Skin of body (tissue), 2 donors: ENCODE measurements around the gene CFHR3. TPM values are rescaled to one million over a fixed set of nuclear protein-coding genes. Genes with fewer than 3 reads are reported as not detected.
"Not testable (repeated sequence)": the region's sequence is repeated elsewhere in the genome, so short reads cannot be mapped to it uniquely, and the experiment has no call there.

Experiments
- DNase-seq: peaks from one replicate; lab custom pipeline; 2025; lab: John Stamatoyannopoulos, UW
- total RNA-seq: library from RNA; depleted of rRNA; stranded (reverse); fragments of >200 nt; gene quantifications from one replicate; pipeline ENCODE4 v1.2.3, GENCODE V29; 2014

The CFHR3 gene
- 0.39 TPM for total RNA-seq

DNA sequence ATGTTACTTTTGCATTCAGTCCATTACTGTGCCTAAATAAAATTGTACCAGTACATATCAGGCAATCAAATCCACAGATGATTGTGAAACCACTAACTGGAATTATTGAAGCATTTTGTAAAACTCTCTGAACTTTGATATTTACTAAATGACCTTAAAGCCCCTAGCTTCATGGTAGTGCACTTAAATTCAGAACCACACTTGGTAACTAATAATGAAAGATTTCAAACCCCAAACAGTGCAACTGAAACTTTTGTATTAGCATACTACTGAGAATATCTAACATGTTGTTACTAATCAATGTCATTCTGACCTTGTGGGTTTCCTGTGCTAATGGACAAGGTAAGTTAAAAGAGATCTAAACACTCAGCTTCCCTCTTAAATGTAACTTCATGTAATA is at the start of gene CFHR3:
CFHR3 (plus strand) TSS at position 238 of the 400 bp plus-strand sequence; CDS start at position 285, 47 bp downstream.
- no peak for DNase-seq

DNA sequence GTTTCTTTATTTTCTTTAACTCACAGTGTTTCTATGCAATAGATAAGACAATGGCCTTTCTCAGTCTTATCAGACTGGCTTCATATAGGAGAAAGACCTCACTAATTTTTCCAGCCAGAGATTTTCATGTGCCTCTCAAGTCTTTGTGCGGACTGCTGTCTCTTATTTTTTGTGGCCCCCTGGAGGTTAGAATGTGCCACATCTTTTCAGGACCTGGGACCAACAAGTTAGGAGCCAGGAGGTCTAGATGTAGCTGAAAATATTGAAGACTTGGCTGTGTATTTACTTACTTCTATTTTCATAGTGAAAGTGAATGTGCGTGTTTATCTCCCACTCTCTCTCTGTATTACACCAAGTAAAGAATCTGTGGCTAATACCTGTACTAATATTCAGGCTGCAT is 42.1 kb upstream of the CFHR3 start:
- no peak for DNase-seq

DNA sequence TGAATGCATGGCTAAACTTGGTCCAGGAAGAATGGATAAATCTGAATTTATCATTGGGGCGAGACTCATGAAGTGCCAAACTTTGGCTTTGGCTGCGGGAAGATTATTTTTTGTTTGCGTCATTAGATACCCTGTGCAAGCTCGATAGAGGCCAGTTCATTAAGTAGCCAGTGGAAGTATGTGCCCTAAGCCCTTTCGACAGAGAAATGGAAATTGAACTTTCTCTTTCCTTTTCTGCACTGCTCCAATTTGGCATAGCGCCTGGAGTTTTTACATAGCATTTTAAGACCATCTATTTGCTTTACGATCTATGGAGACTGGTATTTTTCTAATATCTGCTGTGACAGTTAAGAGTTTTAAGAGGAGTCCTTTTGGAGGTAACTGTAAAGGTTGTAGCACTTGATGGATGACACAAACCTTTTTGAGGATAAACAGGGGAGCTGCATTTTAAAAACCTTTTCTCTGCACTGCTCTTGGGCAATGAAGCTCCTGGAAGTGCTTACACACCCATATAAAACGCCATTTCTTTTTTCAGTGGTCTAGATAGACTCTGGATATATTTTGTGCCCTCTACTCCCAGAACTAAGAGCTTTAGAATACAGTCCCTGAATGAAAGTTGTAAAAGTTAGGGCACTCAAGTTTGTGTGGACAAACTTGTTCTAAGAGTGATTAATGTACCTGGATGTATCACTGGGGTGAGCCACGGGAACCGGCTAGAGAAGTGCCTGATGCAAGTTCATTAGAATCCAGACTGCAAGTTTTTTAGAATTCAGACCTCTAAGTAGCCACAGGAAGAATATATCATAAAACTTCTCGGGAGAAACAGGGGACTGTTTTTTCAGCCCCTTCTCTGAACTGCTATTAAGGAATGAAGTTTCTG is 41.3 kb upstream of the CFHR3 start:
- no peak for DNase-seq

DNA sequence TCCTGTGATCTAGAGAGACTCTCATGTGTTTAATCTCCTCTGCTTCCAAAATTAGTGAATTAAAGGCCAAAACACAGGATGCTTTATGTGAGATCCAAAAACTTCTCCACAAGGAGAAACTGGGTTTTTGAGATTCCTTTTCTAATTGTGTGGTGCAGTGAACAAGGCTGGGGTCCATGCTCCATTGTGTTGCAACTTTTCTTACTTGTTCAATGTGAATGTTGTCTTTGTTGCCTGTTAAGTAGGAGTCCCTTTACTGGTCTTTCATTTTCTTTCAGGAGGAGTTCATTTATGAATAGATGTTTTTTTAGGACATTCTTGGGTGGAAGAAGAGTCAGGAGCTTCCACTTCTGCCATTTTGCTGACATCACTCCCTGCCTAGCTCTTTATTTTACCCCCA is 40.6 kb upstream of the CFHR3 start:
- no peak for DNase-seq

DNA sequence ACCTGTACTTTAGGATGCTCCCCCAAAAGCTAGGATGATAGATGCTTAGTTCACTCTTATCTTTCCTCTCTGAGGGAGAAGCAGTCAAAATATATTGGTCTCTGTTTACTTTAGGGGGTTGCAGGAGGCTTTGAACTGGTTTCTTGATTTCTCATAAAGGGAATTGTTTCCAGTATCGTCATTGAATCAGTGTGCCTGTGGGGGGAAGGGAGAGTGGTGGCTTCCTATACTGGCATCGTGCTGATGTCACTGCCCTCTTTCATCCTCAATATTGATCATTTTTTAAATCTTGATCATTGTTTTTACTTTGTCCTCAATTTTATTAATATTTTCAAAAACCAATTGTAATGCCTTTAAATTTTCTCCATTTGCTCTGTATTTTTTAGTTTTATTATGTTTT is 40.2 kb upstream of the CFHR3 start:
- no peak for DNase-seq

DNA sequence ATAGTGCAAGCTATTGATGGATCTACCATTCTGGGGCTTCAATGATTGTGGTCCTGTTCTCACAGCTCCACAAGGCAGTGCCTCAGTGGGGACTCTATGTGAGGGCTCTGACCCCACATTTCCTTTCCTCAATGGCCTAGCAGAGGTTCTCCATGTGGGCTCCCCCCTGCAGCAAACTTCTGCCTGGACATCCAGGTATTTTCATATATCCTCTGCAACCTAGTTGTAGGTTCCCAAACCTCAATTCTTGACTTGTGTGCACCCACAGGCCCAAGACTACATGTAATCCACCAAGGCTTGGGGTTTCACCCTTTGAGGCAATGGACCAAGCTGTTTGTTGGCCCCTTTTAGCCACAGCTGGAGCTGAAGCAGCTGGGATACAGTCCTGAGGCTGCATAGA is 35.9 kb upstream of the CFHR3 start:
- DNase-seq = no peak

DNA sequence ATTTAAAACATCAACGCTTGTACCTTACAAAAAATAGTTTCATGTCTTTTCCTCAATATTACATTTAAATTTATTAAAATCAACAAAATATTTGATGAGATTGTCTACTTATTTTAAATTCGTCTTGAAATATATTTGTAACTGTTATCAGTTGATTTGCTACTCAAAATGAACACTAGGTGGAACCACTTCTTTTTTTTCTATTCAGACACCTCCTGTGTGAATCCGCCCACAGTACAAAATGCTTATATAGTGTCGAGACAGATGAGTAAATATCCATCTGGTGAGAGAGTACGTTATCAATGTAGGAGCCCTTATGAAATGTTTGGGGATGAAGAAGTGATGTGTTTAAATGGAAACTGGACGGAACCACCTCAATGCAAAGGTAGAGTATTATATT is 31.4 kb upstream of the CFHR3 start:
- DNase-seq = not testable (repeated sequence)

DNA sequence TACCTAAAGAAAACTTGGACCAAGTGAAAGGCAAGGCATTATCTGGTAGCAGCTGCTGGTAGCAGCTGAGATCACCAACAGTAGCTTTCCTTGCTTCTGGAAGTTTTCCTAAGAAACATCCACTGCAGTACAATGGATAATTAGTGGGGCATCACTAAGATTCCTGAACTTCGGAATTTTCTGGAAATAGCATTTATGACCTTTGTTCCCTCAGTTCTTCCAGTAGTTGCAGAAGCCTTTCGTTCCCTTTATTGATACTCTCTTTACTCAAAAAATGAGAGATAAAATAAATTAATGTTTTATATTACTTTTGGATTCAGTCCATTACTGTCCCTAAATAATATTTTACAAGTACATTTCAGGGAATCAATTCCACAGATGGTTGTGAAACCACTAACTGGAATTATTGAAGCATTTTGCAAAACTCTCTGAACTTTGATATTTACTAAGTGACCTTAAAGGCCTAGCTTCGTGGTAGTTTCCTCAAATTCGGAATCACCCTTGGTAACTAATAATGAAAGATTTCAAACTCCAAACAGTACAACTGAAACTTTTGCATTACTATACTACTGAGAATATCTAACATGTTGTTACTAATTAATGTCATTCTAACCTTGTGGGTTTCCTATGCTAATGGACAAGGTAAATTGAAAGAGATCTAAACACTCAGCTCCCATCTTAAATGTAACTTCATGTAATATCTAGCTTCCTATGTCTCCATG is 9.5 kb upstream of the CFHR3 start:
- DNase-seq = not testable (repeated sequence)

DNA sequence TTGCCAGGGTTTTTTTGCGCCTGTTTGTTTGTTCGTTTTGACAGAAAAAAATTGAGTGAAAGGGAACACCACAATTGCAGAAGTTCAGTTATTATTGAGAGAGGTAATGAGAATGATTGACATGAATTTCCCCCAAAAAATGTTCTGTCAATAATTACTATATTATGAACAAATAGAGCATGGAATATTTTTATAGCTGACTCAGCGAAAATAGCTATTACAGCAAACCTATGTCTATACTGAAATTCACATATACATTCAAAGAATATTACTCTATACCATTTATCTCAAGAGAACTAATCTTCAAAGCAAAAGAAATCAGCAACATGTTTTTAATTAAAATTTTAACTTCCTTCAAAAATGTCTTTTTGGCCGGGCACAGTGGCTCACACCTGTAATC is 4.8 kb upstream of the CFHR3 start:
- not testable (repeated sequence) for DNase-seq

DNA sequence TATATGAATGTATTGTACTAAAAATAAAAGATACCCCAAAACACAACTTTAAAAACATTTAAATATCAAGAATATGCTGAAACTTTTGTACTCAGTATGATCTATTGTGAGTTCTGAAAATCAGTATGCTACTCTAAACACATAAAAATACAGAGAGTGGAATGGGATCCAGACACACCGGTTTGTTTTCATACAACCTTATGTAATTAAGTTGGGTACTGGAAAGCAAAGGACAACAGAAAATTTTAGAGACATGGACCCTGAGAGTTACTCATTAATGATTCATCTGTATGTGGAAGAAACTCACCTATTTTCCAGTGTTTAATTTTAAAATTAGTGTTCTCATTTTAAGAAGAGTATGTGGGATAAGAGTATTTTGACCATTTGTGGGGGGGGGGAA is 927 bp upstream of the CFHR3 start:
- DNase-seq = no peak

DNA sequence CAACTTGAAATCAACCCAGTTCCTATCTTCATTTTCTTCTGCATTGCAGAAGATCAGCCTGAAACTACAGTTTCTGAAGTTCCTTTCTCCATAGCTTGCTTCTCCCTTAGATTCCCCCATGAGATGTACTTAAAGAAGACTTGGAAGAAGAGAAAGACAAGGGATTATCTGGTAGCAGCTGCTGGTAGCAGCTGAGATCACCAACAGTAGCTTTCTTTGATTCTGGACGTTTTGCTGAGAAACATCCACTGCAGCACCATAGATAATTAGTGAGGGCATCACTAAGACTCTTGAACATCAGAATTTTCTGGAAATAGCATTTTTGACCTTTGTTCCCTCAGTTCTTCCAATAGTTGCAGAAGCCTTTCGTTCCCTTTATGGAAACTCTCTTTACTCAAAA is 465 bp upstream of the CFHR3 start:
- no peak for DNase-seq

DNA sequence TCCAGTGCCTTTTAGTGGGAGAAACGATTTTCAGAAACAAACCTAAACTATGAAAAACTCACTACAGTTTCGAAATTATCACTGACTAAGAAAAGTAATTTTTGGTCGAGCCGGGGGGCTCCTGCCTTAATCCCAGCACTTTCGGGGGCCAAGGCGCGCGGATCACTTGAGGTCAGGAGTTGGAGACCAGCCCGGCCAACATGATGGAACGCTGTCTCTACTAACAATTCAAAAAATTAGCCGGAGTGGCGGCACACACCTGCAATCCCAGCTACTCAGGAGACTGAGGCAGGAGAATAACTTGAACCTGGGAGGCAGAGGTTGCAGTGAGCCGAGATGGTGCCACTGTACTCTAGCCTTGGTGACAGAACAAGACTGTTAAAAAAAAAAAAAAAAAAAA is 3.0 kb downstream of the CFHR3 start:
- DNase-seq = no peak

DNA sequence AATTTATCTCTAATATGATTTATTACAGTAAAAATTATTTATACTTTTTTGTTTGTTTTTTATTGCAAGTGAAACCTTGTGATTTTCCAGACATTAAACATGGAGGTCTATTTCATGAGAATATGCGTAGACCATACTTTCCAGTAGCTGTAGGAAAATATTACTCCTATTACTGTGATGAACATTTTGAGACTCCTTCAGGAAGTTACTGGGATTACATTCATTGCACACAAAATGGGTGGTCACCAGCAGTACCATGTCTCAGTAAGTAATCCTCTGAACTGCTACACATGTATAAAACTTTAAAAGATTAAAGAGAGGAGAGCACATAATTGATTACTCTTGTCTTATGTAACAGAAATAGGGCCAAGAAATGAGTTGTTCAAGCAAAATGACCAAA is 4.5 kb downstream of the CFHR3 start:
- no peak for DNase-seq

DNA sequence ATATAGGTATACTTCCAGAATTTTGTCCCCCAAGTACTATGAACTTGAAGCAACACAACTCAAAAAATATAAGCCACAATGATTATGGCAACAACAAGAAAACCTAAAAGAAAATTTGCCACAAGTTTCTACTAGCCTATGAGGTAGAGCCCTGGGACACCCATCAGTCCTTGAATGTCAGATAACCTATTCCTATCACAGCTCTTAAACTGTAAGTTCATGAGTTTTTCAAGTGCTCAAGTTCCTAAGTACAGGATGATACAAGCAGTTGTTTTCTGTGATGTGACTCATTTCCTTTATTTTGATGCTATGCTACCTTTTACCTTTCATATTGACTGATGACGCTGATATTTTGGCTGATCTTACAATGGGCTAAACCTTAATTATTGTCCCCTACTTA is 16.6 kb downstream of the CFHR3 start:
- not testable (repeated sequence) for DNase-seq

DNA sequence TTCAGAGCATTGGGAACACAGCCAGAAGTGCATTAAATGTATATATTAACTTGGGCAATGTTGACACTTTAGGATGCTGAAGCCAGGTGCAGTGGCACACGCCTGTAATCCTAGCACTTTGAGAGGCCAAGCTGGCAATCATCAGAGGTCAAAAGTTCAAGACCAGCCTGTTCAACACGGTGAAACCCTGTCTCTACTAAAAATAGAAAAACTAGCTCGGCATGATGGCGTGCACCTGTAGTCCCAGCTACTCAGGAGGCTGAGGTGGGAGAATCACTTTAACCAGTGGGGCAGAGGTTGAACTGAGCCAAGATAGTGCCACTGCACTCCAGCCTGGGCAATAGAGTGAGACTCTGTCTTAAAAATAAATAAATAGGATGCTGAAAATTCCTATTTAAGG is 19.5 kb downstream of the CFHR3 start:
- not testable (repeated sequence) for DNase-seq

DNA sequence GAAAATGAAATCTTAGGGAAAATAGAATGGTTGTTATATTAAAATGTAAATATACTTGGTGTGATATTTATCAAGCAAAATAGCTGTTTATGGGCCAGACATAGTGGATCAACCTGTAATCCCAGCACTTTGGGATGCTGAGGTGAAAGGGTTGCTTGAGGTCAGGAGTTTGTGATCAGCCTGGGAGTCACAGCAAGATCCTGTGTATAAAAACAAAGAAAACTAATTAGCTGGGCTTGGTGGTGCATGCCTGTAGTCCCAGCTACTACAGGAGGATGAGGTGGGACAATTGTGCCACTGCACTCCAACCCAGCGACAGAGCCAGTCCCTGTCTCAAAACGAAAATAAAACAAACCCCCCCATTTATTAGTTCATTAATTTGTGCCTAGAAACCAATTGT is 23.3 kb downstream of the CFHR3 start:
- no peak for DNase-seq

DNA sequence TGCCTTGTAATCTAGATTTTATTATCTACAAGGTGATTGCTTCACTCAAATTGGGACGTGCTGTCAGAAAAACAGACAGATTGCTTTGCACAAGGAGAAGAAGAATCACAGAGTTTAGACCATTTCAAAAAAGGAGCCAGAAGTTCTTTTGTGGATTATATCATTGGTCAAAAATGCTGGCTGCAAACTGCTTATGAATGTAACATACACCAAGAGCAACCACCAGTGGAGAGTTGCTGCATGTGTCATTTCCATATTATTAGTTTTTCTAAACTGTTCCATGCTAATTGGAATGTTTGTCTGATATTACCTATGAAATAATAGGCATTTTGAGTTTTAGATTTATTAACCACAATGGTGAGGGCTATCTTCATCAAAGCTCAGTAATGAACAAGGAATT is 27.3 kb downstream of the CFHR3 start:
- DNase-seq = not testable (repeated sequence)

DNA sequence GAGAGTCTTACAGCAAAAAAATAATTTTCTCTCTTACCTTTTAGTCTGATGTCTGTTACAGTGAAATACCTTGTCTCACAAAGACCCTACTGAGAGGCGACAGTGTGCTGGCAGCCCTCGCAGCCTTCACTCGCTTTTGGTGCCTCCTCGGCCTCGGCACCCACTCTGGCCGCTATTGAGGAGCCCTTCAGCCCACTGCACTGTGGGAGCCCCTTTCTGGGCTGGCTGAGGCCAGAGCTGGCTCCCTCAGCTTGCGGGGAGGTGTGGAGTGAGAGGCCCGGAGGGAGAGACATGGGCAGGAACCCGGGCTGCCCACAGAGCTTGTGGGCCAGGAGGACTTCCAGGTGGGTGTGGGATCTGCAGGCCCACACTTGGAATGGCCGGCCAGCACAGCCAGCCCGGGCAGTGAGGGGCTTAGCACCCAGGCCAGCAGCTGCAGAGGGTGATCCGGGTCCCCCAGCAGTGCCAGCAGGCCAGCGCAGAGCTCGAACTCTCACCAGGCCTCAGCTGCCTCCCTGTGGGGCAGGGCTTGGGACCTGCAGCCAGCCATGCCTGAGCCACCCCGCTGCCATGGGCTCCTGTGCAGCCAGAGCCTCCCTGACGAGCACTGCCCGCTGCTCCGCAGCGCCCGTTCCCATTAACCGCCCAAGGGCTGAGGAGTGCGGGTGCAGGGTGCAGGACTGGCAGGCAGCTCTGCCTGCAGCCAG is 34.0 kb downstream of the CFHR3 start:
- DNase-seq = no peak

DNA sequence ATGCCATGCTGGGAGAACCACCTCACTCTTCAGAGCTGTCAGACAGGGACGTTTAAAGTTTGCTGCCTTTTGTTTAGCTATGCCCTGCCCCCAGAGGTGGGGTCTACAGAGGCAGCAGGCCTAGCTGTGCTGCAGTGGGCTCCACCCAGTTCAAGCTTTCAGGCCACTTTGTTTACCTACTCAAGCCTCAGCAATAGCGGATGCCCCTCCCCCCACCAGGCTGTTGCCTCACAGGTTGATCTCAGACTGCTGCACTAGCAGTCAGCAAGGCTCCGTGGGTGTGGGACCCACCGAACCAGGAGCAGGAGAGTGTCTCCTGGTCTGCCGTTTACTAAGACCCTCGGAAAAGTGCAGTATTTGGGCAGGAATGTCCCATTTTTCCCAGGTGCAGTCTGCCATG is 42.8 kb downstream of the CFHR3 start:
- not testable (repeated sequence) for DNase-seq

DNA sequence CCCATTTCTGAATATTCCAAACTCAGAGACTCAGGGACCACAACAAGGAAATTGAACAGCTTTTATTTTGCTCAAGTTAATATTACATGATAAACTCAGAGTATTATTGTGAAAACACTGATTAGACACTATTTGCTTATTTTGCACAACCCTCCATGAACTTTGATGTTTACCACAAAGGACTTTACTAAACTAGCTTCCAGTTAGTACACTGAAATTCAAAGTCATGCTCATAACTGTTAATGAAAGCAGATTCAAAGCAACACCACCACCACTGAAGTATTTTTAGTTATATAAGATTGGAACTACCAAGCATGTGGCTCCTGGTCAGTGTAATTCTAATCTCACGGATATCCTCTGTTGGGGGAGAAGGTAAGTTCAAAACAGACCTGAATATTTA is 44.9 kb downstream of the CFHR3 start, which contains the start of gene CFHR1:
CFHR1 (plus strand) TSS at position 201 of the 400 bp plus-strand sequence; CDS start at position 315, 114 bp downstream.
- DNase-seq = not testable (repeated sequence)

DNA sequence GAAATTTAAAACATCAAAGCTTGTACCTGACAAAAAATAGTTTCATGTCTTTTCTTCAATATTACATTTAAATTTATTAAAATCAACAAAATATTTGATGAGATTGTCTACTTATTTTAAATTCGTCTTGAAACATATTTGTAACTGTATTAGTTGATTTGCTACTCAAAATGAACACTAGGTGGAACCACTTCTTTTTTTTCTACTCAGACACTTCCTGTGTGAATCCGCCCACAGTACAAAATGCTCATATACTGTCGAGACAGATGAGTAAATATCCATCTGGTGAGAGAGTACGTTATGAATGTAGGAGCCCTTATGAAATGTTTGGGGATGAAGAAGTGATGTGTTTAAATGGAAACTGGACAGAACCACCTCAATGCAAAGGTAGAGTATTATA is 53.2 kb downstream of the CFHR3 start:
- not testable (repeated sequence) for DNase-seq
